T47D (cell line): Measurements from ENCODE around the gene FCGBP.

Source experiments
- DNase-seq, 2 experiments: peaks; one replicate each; pipeline versions ENCODE4 v3.0.0 to v3.0.0-alpha.2; 2011 to 2012; ENCODE audit warnings: low read depth in 1 of 2, low spot score in 1 of 2
- JUND ChIP-seq: IDR thresholded peaks from 2 replicates; pipeline ENCODE4 v1.6.1; 2012; ENCODE audit warnings: low read depth
- in situ Hi-C: cut with HindIII; loops from 2 replicates; pipeline ENCODE4 v1.10.0; 2016; ENCODE audit warnings: low sequenced_read_pairs, low pct_unique_long_range_greater_than_20kb

FCGBP gene

DNA sequence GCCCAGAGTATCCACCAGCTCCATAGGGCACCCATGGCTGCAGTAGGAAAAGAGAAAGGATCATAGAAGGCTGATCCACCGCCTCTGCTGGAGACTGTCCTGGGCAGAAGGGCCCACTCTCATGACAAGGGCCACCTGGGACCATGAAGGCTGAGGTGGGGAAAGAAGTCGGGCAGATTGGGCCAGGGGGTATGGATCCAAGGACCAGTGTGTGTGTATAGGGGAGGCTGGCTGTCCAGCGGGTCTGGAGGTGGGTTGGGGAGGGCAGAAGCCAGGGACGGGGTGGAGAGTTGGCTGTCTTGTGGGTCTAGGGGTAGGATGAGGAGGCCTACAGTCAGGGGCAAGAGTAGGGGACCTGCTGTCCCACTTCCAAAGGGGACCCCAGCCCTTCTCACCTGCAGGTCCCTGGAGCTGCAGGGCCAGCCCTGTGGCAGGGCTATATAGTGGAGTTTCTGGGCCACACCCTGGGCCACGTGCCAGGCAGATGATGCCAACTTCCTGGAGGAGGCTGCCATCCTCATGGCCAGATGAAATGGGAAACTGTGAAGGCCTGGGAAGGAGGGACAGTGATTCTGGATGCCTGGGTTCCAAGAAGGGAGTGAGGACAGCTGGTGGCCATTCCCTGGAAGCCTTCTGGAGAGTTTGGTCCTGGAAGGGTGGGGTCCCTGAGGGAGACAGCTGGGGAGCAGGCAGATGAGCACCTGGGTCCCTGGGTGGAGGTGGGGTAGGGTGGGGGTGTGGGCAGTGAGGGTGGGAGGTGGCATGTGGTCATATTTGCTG is at the start of gene FCGBP:
TSS of gene FCGBP (minus strand) at position 51 of the 780 bp plus-strand sequence.
- TF ChIP-seq JUND = no peak
- no peak for DNase-seq
- in situ Hi-C loops = no loop called here

DNA sequence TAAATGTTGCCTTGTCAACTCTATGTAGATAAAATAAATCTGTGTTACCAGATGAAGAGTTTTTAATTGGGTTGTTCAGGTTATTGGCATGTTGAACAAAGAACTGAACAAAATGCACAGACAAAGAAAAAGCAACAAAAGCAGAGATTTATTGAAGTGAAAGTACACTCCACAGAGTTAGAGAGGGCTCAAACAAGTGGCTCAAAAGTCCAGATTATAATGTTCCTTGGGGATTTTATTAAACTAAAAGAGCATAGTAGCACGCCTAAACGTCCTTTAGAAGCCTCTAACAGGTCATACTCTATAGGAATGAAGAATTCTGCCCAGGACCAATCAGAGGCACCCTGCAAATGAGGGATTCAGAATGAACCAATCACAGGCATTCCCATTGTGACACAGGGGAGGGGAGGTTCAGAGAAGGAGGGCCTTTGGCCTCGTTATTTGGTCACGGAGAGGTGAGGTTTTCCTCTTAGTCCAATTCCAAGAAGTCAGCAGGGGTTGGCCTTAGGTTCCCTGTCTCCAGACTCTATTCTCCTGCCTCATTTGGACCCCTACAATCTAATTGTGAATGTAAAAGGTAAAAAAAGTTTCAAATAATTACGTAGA is 49.4 kb upstream of the FCGBP start:
- in situ Hi-C loops = no loop called here
- TF ChIP-seq JUND = no peak
- DNase-seq = no peak

- in situ Hi-C loops = no loop called here
- no peak for TF ChIP-seq JUND
- DNase-seq = no peak
These were observed 48.4 kb upstream of the FCGBP start for GRCh38 chr19:39982883-39983282.

DNA sequence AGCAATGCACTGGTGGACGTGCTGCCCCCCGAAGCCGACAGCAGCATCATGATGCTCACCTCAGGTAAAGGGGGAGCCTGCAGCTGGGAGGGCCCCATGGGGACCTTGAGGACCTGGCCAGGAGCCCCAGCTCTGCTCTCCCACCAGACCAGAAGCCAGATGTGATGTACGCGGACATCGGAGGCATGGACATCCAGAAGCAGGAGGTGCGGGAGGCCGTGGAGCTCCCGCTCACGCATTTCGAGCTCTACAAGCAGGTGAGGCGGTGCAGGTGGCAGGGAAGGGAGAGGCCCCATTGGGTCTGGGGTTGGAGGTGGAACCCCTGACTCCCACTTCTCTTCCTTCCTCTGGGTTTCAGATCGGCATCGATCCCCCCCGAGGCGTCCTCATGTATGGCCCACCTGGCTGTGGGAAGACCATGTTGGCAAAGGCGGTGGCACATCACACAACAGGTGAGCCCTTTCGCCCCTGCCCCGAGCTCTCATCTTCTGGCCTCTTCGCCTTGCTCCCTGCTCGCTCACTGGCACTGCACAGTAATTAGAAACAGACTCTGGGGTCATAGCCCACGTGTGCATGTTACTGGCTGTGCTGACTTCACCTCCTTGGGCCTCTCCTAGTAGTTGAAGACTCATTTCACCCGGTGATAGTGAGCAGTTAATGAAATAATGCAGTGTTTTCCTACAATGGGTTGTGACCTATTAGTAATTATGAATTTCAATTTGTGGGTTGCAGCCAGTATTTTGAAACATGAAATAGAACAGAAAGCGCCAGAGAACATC is 40.1 kb upstream of the FCGBP start:
- no peak for DNase-seq
- TF ChIP-seq JUND = no peak
- in situ Hi-C loops = no loop called here

GRCh38 chr19:39971380-39972035 is 37.1 kb upstream of the FCGBP start:
- in situ Hi-C loops = no loop called here
- TF ChIP-seq JUND = no peak
- no peak for DNase-seq

- DNase-seq = peak; percentile 79 to 98
- in situ Hi-C loops = no loop called here
- no peak for TF ChIP-seq JUND
These were observed 36.4 kb upstream of the FCGBP start, which contains the start of gene PSMC4 for GRCh38 chr19:39970675-39971379. TSS of gene PSMC4 (plus strand) at chr19:39971165. CDS start at chr19:39971203, 38 bp downstream.

DNA sequence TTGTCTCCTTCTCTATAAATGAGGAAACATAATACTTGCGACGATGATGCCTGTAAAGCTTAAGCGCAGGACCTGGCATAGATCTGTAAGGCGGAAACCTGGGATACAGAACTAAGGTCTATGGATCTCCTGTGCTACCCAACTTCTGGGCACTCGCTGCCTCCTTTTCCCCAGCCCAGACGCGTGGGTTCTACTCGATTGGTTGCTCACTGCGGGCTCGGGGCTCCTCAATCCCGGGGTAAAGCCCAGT is 35.9 kb upstream of the FCGBP start:
- TF ChIP-seq JUND = no peak
- DNase-seq = peak in 1 of 2 experiments; percentile 13
- in situ Hi-C loops = no loop called here

DNA sequence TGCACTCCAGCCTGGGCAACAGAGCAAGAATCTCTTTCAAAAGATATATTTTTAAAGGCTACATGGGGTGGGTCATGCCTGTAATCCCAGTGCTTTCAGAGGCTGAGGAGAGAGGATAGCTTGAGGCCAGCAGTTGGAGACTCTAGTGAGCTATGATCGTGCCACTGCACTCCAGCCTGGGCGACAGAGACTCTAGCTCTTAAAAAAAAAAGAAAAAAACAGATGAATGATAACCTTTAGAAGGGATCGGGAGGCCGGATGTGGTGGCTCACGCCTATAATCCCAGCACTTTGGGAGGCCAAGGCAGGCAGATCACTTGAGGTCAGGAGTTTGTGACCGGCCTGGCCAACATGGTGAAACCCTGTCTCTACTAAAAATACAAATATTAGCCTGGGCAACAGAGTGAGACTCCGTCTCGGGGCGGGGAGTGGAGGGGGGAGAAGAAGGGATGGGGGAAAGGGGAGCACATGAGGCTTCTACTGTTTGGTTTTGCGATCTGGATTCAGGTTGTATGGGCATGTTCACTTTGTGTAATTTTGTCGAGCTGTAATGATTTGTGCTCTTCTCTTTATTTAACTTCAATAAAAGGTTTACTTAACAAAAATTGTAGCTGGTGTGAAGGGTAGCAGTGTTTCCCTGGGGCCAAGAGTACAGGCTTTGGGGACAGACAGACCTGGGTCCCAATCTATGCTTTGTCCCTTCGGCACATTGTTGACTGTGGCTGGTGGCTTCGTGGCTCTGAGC is 35.4 kb upstream of the FCGBP start:
- in situ Hi-C loops = no loop called here
- TF ChIP-seq JUND = no peak
- DNase-seq = no peak

GRCh38 chr19:39969266-39969665 is 34.8 kb upstream of the FCGBP start:
- DNase-seq = no peak
- in situ Hi-C loops = no loop called here
- no peak for TF ChIP-seq JUND

DNA sequence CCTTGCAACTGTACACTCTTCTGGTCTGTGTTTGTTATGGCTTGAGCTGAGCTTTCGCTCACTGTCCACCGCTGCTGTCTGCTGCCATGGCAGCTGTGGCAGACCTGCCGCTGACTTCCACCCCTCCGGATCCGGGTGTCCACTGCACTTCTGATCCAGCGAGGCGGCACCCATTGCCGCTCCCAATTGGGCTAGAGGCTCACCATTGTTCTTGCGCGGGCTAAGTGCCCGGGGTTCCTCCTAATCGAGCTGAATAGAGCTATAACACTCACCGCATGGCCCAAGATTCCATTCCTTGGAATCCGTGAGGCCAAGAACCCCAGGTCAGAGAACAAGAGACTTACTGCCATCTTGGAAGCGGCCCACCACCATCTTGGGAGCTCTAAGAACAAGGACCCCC is 34.4 kb upstream of the FCGBP start:
- no peak for DNase-seq
- in situ Hi-C loops = no loop called here
- TF ChIP-seq JUND = no peak

DNA sequence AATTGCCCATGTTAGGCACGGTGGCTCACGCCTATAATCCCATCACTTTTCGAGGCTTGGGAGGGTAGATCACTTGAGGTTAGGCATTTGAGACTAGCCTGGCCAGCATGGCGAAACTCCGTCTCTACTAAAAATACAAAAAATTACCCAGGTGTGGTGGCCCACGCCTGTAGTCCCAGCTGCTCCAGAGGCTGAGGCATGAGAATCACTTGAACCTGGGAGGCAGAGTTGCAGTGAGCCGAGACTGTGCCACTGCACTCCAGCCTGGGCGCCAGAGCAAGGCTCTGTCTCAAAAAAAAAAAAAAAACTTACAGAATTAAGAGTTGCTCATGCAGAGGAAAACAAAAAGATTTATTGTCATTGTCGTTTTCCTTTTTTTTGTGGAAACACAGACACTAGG is 33.1 kb upstream of the FCGBP start:
- in situ Hi-C loops = no loop called here
- TF ChIP-seq JUND = no peak

DNA sequence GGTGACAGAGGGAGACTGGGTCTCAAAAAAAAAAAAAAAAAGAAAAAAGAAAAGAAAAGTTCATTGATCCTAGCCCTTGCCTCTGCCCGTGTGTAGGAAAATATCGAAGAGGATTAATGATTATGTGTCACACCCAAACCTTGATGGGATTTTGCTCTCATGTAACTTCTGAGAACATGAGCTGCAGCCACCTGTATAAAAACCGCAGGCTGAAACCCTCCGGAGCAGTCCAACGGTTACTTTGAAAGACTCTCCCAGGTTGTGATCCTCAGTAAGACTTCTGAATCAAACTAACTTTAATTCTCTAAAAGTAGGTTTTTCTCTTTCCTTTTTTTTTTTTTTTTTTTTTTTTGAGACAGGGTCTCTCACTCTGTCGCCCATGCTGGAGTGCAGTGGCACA is 32.2 kb upstream of the FCGBP start:
- in situ Hi-C loops = no loop called here
- no peak for DNase-seq

More for the DNA sequence above, 33.1 kb upstream of the FCGBP start:
- no peak for DNase-seq

More for the DNA sequence above, 32.2 kb upstream of the FCGBP start:
- no peak for TF ChIP-seq JUND
